A673 (cell line): ENCODE results near the gene GRHL1. TPM values are rescaled to one million over a fixed set of nuclear protein-coding genes. Genes with fewer than 3 reads are reported as not detected.
A peak's percentile ranks its signal among the peaks of the same experiment; 100 is the strongest.

Source experiments
- BruUV-seq: library from RNA; stranded (reverse); fragments of 400-500 nt; replicated peaks from 2 replicates; lab custom pipeline; 2021; lab: Mats Ljungman, UMichigan
- CTCF ChIA-PET: fragments of 300-600 bp; sonication (Branson Sonifier 250); formaldehyde crosslinking; loops from one replicate; lab custom pipeline; 2022; ENCODE audit warnings: antibody characterized with exemption; lab: Charles Lee
- POLR2A ChIA-PET: fragments of 300-600 bp; sonication (Branson Sonifier 250); formaldehyde crosslinking; loops from one replicate; lab custom pipeline; 2022; ENCODE audit warnings: antibody characterized with exemption; ENCODE audit not compliant: low non-redundant PET; lab: Charles Lee
- DNase-seq: peaks from one replicate; pipeline ENCODE4 v3.0.0-alpha.2; 2015; ENCODE audit warnings: low spot score
- H3K27ac ChIP-seq: fragments of 200-600 bp; sonication (generic); 2 replicates; pipeline ENCODE4 v1.5.1; 2016; ENCODE audit warnings: mixed run types, low read depth, mild to moderate bottlenecking, mixed read lengths, antibody characterized with exemption, low read length; ENCODE audit not compliant: poor library complexity, severe bottlenecking
- H3K27me3 ChIP-seq: fragments of 200-600 bp; sonication (generic); replicated peaks from 2 replicates; pipeline ENCODE4 v1.6.1; 2017; ENCODE audit warnings: mixed run types, low read depth, mild to moderate bottlenecking, mixed read lengths, antibody characterized with exemption, low read length; ENCODE audit not compliant: insufficient read depth, poor library complexity
- H3K36me3 ChIP-seq: fragments of 200-600 bp; sonication (generic); 2 replicates; pipeline ENCODE4 v1.6.1; 2016; ENCODE audit warnings: mixed run types, mild to moderate bottlenecking, mixed read lengths, antibody characterized with exemption, low read length; ENCODE audit not compliant: insufficient read depth, poor library complexity, severe bottlenecking
- H3K4me1 ChIP-seq: fragments of 200-600 bp; sonication (generic); 2 replicates; pipeline ENCODE4 v1.6.1; 2017; ENCODE audit warnings: mixed run types, mild to moderate bottlenecking, mixed read lengths, antibody characterized with exemption, low read length; ENCODE audit not compliant: insufficient read depth, poor library complexity, severe bottlenecking
- H3K4me3 ChIP-seq: fragments of 200-600 bp; sonication (generic); 2 replicates; pipeline ENCODE4 v1.5.1; 2016; ENCODE audit warnings: low read depth, mixed run types, mild to moderate bottlenecking, mixed read lengths, low read length; ENCODE audit not compliant: poor library complexity, severe bottlenecking
- H3K9me3 ChIP-seq: fragments of 200-600 bp; sonication (generic); 2 replicates; pipeline ENCODE4 v1.6.1; 2016; ENCODE audit warnings: mixed run types, low read depth, mild to moderate bottlenecking, mixed read lengths, antibody characterized with exemption, low read length; ENCODE audit not compliant: poor library complexity, severe bottlenecking
- EZH2 ChIP-seq: fragments of 200-600 bp; sonication (generic); IDR thresholded peaks from 2 replicates; pipeline ENCODE4 v1.6.1; 2017; ENCODE audit warnings: borderline replicate concordance, low read depth, mild to moderate bottlenecking, mixed read lengths, antibody characterized with exemption, low read length; ENCODE audit not compliant: poor library complexity, severe bottlenecking
- intact Hi-C: fragments of 100-400 bp; cut with micrococcal nuclease; formaldehyde crosslinking; loops from one replicate; pipeline ENCODE4 v1.10.0; 2022; ENCODE audit not compliant: unreplicated experiment
- total RNA-seq: library from RNA; stranded (reverse); gene quantifications from 2 replicates; pipeline ENCODE4 v1.2.3, GENCODE V29; 2021
- TF ChIP-seq, protein P1 (sequence below): fragments of 300-800, 200-600 bp; sonication (generic); conservative IDR thresholded peaks from 2 replicates; pipeline ENCODE4 v1.5.1; 2017; ENCODE audit warnings: low read depth, mild to moderate bottlenecking, antibody characterized with exemption, low read length, moderate library complexity, mixed read lengths

GRHL1 gene
- total RNA-seq, 1 experiment from 2014 or later: 0.13 TPM

DNA sequence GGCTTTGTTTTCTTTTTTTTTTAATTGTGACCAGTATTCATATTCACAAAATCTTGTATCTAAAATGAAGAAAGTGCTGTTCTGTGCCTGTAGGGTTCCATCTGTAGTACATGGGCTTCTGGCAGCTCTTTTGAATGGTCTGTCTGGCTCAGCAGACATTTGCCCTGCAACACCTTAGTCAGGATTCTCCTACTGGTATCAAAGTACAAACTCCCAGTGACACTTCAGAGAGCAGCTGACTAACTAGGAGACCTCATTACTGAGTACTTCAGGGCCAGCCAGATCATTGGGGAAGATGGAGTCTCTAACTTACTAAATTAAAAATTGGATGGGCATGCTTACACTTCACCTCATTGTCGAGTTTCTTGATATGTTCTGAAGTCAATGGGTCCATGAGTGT lies 39.7 kb downstream of the GRHL1 start:
- peak overlapping the region; percentile 41 for H3K27ac ChIP-seq
- BruUV-seq: no TSS peak
- H3K4me3 ChIP-seq: no peak overlapping the region
- no peak for DNase-seq
- H3K27me3 ChIP-seq: no peaks in the 10 kb centered on the region
- ChIA-PET POLR2A (no interaction called here), CTCF (no interaction called here)
- H3K36me3 ChIP-seq: no peaks in the 10 kb centered on the region
- no peak for TF ChIP-seq EZH2
- TF ChIP-seq, protein P1, sequence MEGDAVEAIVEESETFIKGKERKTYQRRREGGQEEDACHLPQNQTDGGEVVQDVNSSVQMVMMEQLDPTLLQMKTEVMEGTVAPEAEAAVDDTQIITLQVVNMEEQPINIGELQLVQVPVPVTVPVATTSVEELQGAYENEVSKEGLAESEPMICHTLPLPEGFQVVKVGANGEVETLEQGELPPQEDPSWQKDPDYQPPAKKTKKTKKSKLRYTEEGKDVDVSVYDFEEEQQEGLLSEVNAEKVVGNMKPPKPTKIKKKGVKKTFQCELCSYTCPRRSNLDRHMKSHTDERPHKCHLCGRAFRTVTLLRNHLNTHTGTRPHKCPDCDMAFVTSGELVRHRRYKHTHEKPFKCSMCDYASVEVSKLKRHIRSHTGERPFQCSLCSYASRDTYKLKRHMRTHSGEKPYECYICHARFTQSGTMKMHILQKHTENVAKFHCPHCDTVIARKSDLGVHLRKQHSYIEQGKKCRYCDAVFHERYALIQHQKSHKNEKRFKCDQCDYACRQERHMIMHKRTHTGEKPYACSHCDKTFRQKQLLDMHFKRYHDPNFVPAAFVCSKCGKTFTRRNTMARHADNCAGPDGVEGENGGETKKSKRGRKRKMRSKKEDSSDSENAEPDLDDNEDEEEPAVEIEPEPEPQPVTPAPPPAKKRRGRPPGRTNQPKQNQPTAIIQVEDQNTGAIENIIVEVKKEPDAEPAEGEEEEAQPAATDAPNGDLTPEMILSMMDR: no peak
- no peaks in the 10 kb centered on the region for H3K9me3 ChIP-seq
- intact Hi-C loops: loop anchor here (5.0 kb wide), 1 partner anchor 36 kb away; no protein-coding TSS in a partner anchor
- peaks cover 24% of the 10 kb centered on the region for H3K4me1 ChIP-seq

DNA sequence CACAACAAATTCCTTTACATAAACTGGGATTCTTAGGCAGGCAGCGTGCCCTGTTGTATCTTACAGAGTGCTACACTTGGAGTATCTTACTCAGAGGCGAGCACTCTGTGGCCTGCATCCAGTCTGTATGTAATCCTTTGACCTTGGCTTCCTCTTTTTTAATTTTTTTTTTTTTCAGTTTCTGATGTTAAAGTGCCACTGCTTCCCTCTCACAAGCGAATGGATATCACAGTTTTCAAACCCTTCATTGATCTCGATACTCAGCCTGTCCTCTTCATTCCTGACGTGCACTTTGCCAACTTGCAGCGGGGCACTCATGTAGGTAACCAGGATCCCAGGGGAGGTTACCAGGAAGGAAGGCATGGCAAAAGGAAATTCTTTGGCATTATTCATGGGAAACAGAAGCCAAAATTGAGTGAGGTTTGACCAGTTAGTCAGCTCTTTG lies 40.4 kb downstream of the GRHL1 start:
- H3K4me3 ChIP-seq: no peak overlapping the region
- intact Hi-C loops: loop anchor here (5.0 kb wide), 1 partner anchor 35 kb away; no protein-coding TSS in a partner anchor
- no peak for DNase-seq
- no TSS peak for BruUV-seq
- no peaks in the 10 kb centered on the region for H3K27me3 ChIP-seq
- no peaks in the 10 kb centered on the region for H3K36me3 ChIP-seq
- ChIA-PET CTCF (no interaction called here), POLR2A (no interaction called here)
- peaks cover 24% of the 10 kb centered on the region for H3K4me1 ChIP-seq
- no peak for TF ChIP-seq EZH2
- TF ChIP-seq, protein P1: no peak
- H3K9me3 ChIP-seq: no peaks in the 10 kb centered on the region
- H3K27ac ChIP-seq: peak overlapping the region; percentile 41

DNA sequence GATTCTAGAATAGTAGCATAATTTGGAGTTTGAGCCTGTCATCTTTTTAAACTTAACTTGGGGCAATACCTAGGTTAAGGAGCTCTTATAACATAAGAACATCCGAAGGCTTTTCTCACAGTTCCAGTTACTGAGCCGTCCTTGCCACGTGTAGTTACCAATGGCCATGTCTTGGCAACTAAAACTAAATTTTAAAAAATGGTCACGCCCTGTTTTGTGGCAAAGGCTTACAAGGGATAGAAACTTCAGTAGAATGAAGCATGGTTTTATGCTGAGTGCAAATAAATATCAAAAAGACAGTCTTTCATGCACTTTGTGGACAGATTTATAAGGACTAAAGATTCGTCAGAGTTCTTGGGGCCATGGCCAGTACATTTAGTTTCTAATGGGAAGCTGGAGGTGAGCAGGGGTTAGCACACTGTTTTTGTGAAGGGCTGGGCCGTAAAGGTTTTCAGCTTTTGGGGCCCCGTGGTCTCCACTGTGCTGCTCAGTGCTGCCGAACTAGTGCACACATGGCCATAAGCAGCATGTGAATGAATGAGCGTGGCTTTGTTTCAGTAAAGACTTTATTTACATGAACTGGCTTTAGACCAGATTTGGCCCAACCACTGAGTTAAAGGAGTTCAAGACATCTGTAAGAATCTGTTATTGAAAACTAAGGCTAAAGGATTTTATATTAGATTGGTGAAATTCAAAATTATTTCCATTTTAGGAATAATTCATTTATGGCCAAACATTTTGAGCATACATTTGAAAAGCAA lies 41.1 kb downstream of the GRHL1 start:
- Histone ChIP-seq H3K4me3 (no peak overlapping the region), H3K27me3 (no peaks in the 10 kb centered on the region), H3K36me3 (no peaks in the 10 kb centered on the region), H3K27ac (no peak overlapping the region), H3K4me1 (peaks cover 24% of the 10 kb centered on the region), H3K9me3 (no peaks in the 10 kb centered on the region)
- BruUV-seq: no TSS peak
- ChIA-PET POLR2A (no interaction called here), CTCF (no interaction called here)
- intact Hi-C loops: loop anchor here (5.0 kb wide), 1 partner anchor 35 kb away; no protein-coding TSS in a partner anchor
- DNase-seq: no peak
- TF ChIP-seq, protein P1: no peak
- TF ChIP-seq EZH2: no peak
